NT2/D1 (cell line): ENCODE results near the gene ACTN4.

Experiments used
- DNase-seq: peaks from one replicate; pipeline ENCODE4 v3.0.0-alpha.2; 2011; ENCODE audit warnings: low read depth, low spot score
- H3K27me3 ChIP-seq: 2 replicates; pipeline ENCODE4 v1.6.0; 2011; ENCODE audit warnings: mild to moderate bottlenecking; ENCODE audit not compliant: insufficient read length, insufficient read depth
- H3K36me3 ChIP-seq: 2 replicates; pipeline ENCODE4 v1.6.1; 2011; ENCODE audit warnings: mild to moderate bottlenecking, low read length, mixed read lengths; ENCODE audit not compliant: insufficient read depth, insufficient read length
- H3K4me1 ChIP-seq: 2 replicates; pipeline ENCODE4 v1.5.1; 2011; ENCODE audit not compliant: insufficient read depth, insufficient read length
- H3K4me3 ChIP-seq: 2 replicates; pipeline ENCODE4 v1.5.1; 2011; ENCODE audit warnings: low read depth; ENCODE audit not compliant: insufficient read length
- H3K9ac ChIP-seq: 2 replicates; pipeline ENCODE4 v1.6.0; 2011; ENCODE audit warnings: low read depth; ENCODE audit not compliant: insufficient read length
- H3K9me3 ChIP-seq: 2 replicates; pipeline ENCODE4 v1.5.1; 2011; ENCODE audit warnings: mild to moderate bottlenecking, low read length; ENCODE audit not compliant: insufficient read depth
- SUZ12 ChIP-seq: IDR thresholded peaks from 2 replicates; pipeline ENCODE4 v1.6.1; 2011; ENCODE audit not compliant: insufficient read length, insufficient read depth; ENCODE audit errors: extremely low read depth
- YY1 ChIP-seq: IDR thresholded peaks from 2 replicates; pipeline ENCODE4 v1.6.1; 2011; ENCODE audit not compliant: insufficient read length, insufficient read depth
- ZNF274 ChIP-seq: IDR thresholded peaks from 2 replicates; pipeline ENCODE4 v1.6.1; 2011; ENCODE audit warnings: mild to moderate bottlenecking, low read depth, low read length

The ACTN4 gene

DNA sequence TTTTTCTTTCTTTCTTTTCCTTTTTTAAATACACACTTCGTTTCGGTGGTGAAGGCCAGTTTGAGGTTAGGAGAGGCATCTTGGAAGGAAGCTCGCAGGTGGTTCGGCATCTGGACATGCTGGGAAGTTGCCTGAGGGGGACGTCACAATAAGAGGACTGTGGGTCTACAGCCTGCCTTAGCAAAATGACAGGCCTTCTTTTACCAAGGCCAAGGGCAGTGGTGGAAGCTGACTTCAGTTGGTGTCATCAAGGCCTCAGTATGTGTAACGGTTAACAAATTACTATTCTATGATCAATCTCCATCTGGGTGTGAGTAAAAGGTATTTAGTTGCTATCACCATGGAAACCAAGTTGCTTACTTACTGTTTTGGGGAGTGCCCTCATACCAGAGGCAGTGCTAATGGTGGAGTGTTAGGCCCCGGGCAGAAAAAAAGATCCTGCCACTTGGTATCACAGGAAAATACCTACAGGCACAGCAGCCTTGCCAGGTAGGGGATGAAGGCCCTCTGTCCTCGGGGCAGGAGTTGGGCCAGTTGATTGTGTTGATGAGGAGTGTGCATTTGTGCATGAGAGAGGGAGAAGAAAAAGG is 10.3 kb downstream of the ACTN4 start:
- Histone ChIP-seq H3K4me3 (no peak overlapping the region), H3K9me3 (no peaks in the 10 kb centered on the region), H3K9ac (no peak overlapping the region), H3K27me3 (no peaks in the 10 kb centered on the region), H3K4me1 (peaks cover 4% of the 10 kb centered on the region), H3K36me3 (peaks cover 42% of the 10 kb centered on the region)
- DNase-seq, result no peak
- TF ChIP-seq SUZ12 (no peak), YY1 (no peak), ZNF274 (no peak)

DNA sequence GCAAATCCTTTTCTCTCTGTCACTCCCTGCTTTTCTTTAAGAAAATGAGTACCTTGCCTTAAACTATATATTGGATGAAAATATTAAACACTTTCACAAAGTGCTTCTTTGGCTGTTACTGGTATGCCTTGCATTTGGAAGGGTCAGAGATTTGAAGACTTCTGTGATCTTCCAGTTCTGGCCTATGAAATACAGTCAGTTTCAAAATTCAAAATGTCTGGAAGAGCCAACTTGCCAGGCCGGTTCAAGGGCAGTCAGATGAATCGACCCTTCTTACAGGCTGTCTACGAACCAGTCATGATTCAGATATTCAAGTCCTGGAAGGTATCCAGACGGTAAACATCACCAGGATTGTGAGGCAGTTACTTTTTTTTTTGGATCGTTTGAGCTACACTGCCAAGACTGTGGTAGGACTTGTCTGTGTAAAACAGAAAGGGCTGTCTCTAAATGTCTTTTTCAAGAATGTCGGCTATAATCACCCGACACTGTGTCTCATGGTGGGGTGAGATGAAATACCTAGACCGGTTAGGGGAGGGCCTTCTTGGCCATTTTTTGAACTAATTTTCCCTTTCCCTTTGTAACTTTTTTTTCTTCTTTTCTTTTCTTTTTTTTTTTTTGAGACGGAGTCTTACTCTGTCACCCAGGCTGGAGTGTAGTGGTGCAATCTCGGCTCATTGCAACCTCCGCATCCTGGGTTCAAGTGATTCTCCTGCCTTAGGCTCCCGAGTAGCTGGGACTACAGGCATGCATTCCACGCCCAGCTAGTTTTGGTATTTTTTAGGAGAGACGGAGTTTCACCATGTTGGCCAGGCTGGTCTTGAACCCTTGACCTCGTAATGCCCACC is 11.2 kb downstream of the ACTN4 start:
- H3K4me3 ChIP-seq, result no peak overlapping the region
- H3K27me3 ChIP-seq, result no peaks in the 10 kb centered on the region
- no peak for TF ChIP-seq YY1
- TF ChIP-seq ZNF274, result no peak
- TF ChIP-seq SUZ12, result no peak
- no peak for DNase-seq
- peaks cover 50% of the 10 kb centered on the region for H3K36me3 ChIP-seq
- H3K9me3 ChIP-seq, result no peaks in the 10 kb centered on the region
- no peak overlapping the region for H3K9ac ChIP-seq
- peaks cover 9% of the 10 kb centered on the region for H3K4me1 ChIP-seq

DNA sequence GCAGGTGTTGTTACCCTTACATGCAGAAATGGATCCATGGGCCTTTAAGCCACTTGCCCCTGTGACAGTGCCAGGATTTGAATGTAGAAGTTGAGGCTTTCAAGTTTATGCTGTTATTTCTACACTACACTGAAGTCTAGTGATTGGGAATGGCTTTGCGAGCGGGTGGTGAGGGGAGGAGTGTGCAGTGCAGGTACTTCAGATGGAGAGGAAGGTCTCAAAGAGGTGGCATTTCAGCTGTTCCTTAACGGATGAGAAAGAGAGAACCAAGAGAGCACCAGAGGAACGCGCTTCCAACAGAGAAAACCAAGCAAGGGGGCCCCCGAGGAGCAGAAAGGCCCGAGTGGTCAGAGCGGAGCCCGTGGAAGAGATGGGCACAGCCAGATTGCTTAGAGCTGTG is 13.3 kb downstream of the ACTN4 start:
- Histone ChIP-seq H3K36me3 (peaks cover 43% of the 10 kb centered on the region), H3K9ac (no peak overlapping the region)
- no peak for TF ChIP-seq ZNF274
- no peak for TF ChIP-seq SUZ12
- TF ChIP-seq YY1, result no peak

DNA sequence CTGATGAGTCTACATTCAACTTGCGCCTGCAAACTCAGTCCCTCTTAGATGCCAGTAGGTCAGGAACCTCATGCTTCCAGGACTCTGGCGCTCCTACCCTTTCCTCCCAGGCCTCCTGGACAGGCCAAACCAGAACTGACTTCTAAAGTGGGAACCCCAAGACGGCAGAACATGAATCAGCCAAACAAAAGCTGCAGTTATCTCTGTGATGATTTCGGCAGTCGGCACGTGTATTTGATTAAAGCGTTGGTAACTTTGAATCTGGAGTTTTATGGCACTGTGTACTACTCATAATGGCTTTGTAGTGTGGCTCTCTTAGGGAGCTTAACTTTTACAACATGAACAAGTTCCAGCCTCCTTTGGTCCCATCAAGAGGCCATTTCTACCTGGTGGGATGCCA is 13.7 kb downstream of the ACTN4 start:
- Histone ChIP-seq H3K4me1 (peaks cover 23% of the 10 kb centered on the region), H3K4me3 (no peak overlapping the region), H3K9ac (no peak overlapping the region), H3K9me3 (no peaks in the 10 kb centered on the region), H3K27me3 (no peaks in the 10 kb centered on the region), H3K36me3 (peaks cover 39% of the 10 kb centered on the region)
- TF ChIP-seq YY1, result no peak
- no peak for TF ChIP-seq SUZ12
- TF ChIP-seq ZNF274, result no peak
- DNase-seq, result no peak

More for the DNA sequence above, 13.3 kb downstream of the ACTN4 start:
- H3K9me3 ChIP-seq, result no peaks in the 10 kb centered on the region
- no peak overlapping the region for H3K4me3 ChIP-seq
- peaks cover 21% of the 10 kb centered on the region for H3K4me1 ChIP-seq
- DNase-seq, result no peak
- no peaks in the 10 kb centered on the region for H3K27me3 ChIP-seq

DNA sequence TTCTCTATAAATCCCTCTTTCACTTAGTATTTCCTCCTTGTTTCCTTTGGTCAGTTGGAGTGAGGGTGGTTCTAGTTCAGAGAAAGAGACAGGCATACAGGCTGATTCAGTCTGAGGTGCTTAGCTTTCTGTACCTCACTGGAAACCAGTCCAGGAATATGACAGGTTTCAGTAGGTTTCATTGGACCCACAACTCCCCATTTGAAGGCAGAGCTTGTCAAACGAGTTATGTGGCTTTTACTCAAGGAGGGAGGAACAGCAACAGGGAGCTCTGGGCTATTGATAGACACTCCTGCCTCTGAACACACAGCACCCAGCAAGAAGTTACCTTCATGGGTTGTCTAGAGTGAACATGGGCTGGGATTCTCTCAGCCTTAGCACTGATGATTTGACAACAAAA is 14.5 kb downstream of the ACTN4 start:
- no peaks in the 10 kb centered on the region for H3K9me3 ChIP-seq
- H3K4me3 ChIP-seq, result no peak overlapping the region
- TF ChIP-seq YY1 (no peak), SUZ12 (no peak), ZNF274 (no peak)
- no peak for DNase-seq
- no peak overlapping the region for H3K9ac ChIP-seq
- H3K27me3 ChIP-seq, result no peaks in the 10 kb centered on the region
- H3K36me3 ChIP-seq, result peaks cover 33% of the 10 kb centered on the region
- H3K4me1 ChIP-seq, result peaks cover 26% of the 10 kb centered on the region

DNA sequence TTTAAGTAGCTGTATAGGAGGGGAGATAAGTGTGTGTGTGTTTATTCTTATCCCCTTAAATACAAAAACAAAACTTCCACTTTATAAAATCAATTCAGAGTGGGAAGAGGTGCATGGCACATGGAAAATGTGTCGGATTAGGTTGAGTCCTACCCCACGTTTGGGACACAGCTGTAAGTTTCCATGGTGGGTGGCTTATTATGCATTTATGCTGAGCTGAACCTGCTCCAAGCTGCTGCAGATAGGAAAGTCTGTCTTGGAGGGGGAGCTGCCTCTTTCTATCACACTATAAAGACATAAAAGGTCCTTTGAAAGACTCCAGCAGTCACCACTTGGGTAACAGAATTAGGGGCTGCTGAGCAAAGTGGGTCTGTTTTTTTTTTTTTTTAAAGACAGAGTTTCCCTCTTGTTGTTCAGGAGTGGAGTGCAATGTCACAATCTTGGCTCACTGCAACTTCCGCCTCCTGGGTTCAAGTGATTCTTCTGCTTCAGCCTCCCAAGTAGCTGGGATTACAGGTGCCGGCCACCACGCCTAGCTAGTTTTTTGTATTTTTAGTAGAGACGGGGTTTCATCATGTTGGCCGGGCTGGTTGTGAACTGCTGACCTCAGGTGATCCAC is 15.2 kb downstream of the ACTN4 start:
- DNase-seq, result no peak
- no peaks in the 10 kb centered on the region for H3K9me3 ChIP-seq
- H3K36me3 ChIP-seq, result peaks cover 33% of the 10 kb centered on the region
- no peak overlapping the region for H3K4me3 ChIP-seq
- no peaks in the 10 kb centered on the region for H3K27me3 ChIP-seq
- TF ChIP-seq SUZ12, result no peak
- H3K4me1 ChIP-seq, result peaks cover 26% of the 10 kb centered on the region
- no peak overlapping the region for H3K9ac ChIP-seq

DNA sequence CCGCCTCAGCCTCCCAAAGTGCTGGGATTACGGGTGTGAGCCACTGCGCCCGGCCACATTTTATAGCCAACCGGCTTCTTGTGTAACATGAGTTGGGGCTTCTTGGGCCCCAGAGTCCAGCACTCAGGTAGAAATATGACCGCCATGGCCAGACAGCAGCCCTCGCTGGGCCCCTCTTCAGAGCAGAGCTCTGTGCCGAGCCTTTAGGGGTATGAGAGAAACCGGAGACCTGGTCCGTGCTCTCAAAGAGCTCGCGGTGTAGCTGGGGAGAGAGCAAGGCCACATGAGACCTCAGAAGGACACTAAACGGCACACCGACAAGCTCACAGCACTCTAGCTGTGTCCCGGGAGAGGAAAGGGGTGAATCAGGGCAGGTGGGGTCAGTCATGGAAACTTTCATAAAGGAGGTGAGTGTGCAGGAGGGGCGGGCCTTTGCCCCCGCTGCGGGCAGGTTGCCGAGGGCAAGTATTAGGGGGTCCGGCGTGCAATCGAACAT is 15.8 kb downstream of the ACTN4 start:
- no peak for DNase-seq
- Histone ChIP-seq H3K9ac (no peak overlapping the region), H3K9me3 (no peaks in the 10 kb centered on the region), H3K4me1 (peaks cover 22% of the 10 kb centered on the region), H3K4me3 (no peak overlapping the region), H3K36me3 (peaks cover 38% of the 10 kb centered on the region), H3K27me3 (no peaks in the 10 kb centered on the region)
- no peak for TF ChIP-seq SUZ12
- no peak for TF ChIP-seq ZNF274
- TF ChIP-seq YY1, result no peak
